K562 (cell line): ENCODE data around the gene TSPAN15. TPM values are rescaled to one million over a fixed set of nuclear protein-coding genes. Genes with fewer than 3 reads are reported as not detected.

Experiments
- BCL6 ChIP-seq: fragments of 250-450 bp; sonication (Bioruptor Pico); IDR thresholded peaks from 2 replicates; pipeline ENCODE4 v1.4.0; 2020
- BDP1 ChIP-seq: IDR thresholded peaks from 3 replicates; pipeline ENCODE4 v1.6.1; 2011; ENCODE audit not compliant: insufficient read length, insufficient read depth
- CXXC5 ChIP-seq: fragments of 250-450 bp; sonication (Bioruptor Pico); IDR thresholded peaks from 2 replicates; pipeline ENCODE4 v1.8.0; 2022; ENCODE audit warnings: inconsistent platforms, mild to moderate bottlenecking, moderate library complexity
- MAZ ChIP-seq, 2 experiments: fragments of 450-650 bp in 1 of 2; sonication (generic) in 1 of 2; formaldehyde crosslinking; IDR thresholded peaks in 1 of 2; conservative IDR thresholded peaks in 1 of 2; 2 replicates each; pipeline versions ENCODE4 v1.4.0 to v1.5.0; 2020; ENCODE audit warnings: mild to moderate bottlenecking in 1 of 2, missing genetic modification reagents in 1 of 2
- MTA2 ChIP-seq: fragments of 450-650 bp; IDR thresholded peaks from 2 replicates; pipeline ENCODE4 v1.6.1; 2016; ENCODE audit warnings: low read depth
- NFYB ChIP-seq: IDR thresholded peaks from 2 replicates; pipeline ENCODE4 v1.6.1; 2011; ENCODE audit warnings: mild to moderate bottlenecking, moderate library complexity; ENCODE audit not compliant: insufficient read length; ENCODE audit errors: extremely low read depth
- PKNOX1 ChIP-seq: fragments of 450-650 bp; IDR thresholded peaks from 2 replicates; pipeline ENCODE4 v1.6.1; 2016
- PREB ChIP-seq: sonication (generic); formaldehyde crosslinking; IDR thresholded peaks from 2 replicates; pipeline ENCODE4 v1.8.1; 2023; ENCODE audit warnings: mild to moderate bottlenecking, missing genetic modification reagents
- TSC22D4 ChIP-seq: fragments of 450-650 bp; IDR thresholded peaks from 2 replicates; pipeline ENCODE4 v1.6.1; 2016; ENCODE audit warnings: missing genetic modification characterization, missing biosample characterization, control low read depth
- XRCC4 ChIP-seq: IDR thresholded peaks from one replicate; pipeline ENCODE4 v1.6.1; 2011; ENCODE audit not compliant: insufficient read depth, insufficient read length; ENCODE audit errors: extremely low read depth
- ZNF274 ChIP-seq: IDR thresholded peaks from 2 replicates; pipeline ENCODE4 v1.6.1; 2011; ENCODE audit warnings: low read depth, mild to moderate bottlenecking, low read length, moderate library complexity, borderline replicate concordance
- ZNF507 ChIP-seq: conservative IDR thresholded peaks from 2 replicates; pipeline ENCODE4 v1.6.1; 2017; ENCODE audit warnings: missing genetic modification characterization, missing compliant biosample characterization
- polyA plus RNA-seq, 8 experiments: library from polyadenylated mRNA; depleted of rRNA in 4 of 8; stranded (reverse) in 5 of 8; unstranded in 3 of 8; fragments of >200 nt; fragmentation: Nextera tagmentation in 2 of 8; fragmentation: Illumina TruSeq in 1 of 8; extraction: Ambion mirVana in 2 of 8; extraction: Trizol in 1 of 8; gene quantifications; 2 replicates each; pipeline versions ENCODE4 v1.2.1 to v1.2.3, GENCODE V29; 2011 to 2014; ENCODE audit warnings: inconsistent platforms in 1 of 8, missing spikeins in 1 of 8
- total RNA-seq, 7 experiments: library from RNA; depleted of rRNA in 6 of 7; stranded (reverse); fragments of >200 nt in 6 of 7; fragmentation: Illumina TruSeq in 2 of 7; extraction: Trizol in 2 of 7; gene quantifications; 2 replicates each; pipeline versions ENCODE4 v1.2.1 to v1.2.3, GENCODE V29; 2011 to 2021; ENCODE audit warnings: low replicate concordance in 1 of 7
- TF ChIP-seq, protein P1 (sequence below), 2 experiments: fragments of 200-800 bp in 1 of 2; sonication (Bioruptor generic) in 1 of 2; sonication (generic) in 1 of 2; formaldehyde crosslinking in 1 of 2; IDR thresholded peaks in 1 of 2; conservative IDR thresholded peaks in 1 of 2; 2 replicates each; pipeline versions ENCODE4 v1.5.0 to v1.6.1; 2016 to 2020; ENCODE audit warnings: missing compliant biosample characterization in 1 of 2, missing genetic modification characterization in 1 of 2, missing genetic modification reagents in 1 of 2
- TF ChIP-seq, protein P2 (sequence below): fragments of 450-650 bp; formaldehyde crosslinking; IDR thresholded peaks from 2 replicates; pipeline ENCODE4 v1.4.0; 2020; ENCODE audit warnings: mild to moderate bottlenecking, moderate library complexity

TSPAN15 gene
- total and polyA plus RNA-seq, 9 of the 15 experiments (the other 6 are each of a cell fraction or from before 2014, with no cell fraction given), result 0.33 to 1.0 (median 0.45) TPM; not detected in 2

DNA sequence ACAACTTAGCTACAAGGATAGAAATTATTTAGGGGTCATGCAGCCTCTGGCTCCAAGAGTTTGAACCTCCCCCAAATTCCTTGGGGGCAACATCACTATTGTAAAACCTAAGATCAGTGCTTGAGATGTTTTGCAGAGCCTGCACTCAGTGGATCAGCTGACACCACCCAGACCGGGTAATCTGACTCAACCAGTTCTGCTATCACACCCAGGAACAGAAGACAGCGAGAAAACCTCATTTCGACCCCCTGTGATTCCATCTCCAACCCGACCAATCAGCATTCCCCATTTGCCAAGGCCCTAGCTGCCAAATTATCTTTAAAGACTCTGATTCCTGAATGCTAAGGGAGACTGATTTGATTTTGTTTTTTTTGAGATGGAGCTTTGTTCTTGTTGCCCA, 39.8 kb upstream of the TSPAN15 start (continued):
- TF ChIP-seq, protein P1, sequence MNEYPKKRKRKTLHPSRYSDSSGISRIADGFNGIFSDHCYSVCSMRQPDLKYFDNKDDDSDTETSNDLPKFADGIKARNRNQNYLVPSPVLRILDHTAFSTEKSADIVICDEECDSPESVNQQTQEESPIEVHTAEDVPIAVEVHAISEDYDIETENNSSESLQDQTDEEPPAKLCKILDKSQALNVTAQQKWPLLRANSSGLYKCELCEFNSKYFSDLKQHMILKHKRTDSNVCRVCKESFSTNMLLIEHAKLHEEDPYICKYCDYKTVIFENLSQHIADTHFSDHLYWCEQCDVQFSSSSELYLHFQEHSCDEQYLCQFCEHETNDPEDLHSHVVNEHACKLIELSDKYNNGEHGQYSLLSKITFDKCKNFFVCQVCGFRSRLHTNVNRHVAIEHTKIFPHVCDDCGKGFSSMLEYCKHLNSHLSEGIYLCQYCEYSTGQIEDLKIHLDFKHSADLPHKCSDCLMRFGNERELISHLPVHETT (CRISPR knock-in tag; conservative IDR thresholded peaks at IDR 0.05 in 1 of 2, IDR thresholded peaks at IDR 0.05 in 1 of 2), result no peak
- TF ChIP-seq MTA2 (peak; percentile 27; the same call in 1 of the 2 replicates), TSC22D4 (no peak), CXXC5 (peak; percentile 24), MAZ (CRISPR knock-in tag; conservative IDR thresholded peaks at IDR 0.05 in 1 of 2, IDR thresholded peaks at IDR 0.05 in 1 of 2) (peak in 1 of 2 experiments; percentile 8; a peak in 1 of 4 replicates), NFYB (peak; percentile 10), PREB (no peak), ZNF274 (no peak), BCL6 (CRISPR knock-in tag) (no peak), PKNOX1 (0 out of 2 replicates have a peak, but pooled peaks have one; percentile 13), XRCC4 (no peak), ZNF507 (tag) (no peak), BDP1 (no peak)
- TF ChIP-seq, protein P2, sequence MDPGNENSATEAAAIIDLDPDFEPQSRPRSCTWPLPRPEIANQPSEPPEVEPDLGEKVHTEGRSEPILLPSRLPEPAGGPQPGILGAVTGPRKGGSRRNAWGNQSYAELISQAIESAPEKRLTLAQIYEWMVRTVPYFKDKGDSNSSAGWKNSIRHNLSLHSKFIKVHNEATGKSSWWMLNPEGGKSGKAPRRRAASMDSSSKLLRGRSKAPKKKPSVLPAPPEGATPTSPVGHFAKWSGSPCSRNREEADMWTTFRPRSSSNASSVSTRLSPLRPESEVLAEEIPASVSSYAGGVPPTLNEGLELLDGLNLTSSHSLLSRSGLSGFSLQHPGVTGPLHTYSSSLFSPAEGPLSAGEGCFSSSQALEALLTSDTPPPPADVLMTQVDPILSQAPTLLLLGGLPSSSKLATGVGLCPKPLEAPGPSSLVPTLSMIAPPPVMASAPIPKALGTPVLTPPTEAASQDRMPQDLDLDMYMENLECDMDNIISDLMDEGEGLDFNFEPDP (CRISPR knock-in tag), result no peak
- TF ChIP-seq, all 486 proteins: peak for 27
